ENCODE data around the gene TEX29. TPM values are rescaled to one million over a fixed set of nuclear protein-coding genes. Genes with fewer than 3 reads are reported as not detected.

Gene TEX29
- total RNA-seq, 6 donors from 2014 or later, result 0.37 to 1.2 (median 0.63) TPM; not detected in 3

- peaks cover 39 to 90% (median 66%) of the 10 kb centered on the region in 4 donors for H3K36me3 ChIP-seq
Observed at GRCh38 chr13:111283991-111284390, 36.5 kb upstream of the TEX29 start.

DNA sequence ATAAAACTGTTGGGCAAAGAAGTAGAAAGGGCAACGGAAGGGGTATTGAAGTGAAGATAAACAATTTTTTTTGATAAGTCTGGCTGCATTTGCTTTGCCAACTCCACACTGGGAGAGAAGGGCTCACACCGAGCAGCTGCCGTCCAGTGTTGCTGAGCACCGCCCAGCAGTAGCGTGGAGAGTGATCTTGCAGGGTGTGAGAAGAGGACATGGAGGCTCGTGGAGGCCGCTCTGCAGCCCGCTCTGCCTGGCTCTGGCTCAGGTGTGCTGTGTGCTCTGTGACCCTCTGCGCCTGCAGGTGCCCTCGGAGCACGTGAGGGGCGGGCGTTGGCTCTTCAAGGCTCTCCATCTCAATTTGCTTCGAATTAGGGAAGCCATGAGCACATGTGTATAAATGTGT is 35.9 kb upstream of the TEX29 start:
- H3K9me3 ChIP-seq, result no peaks in the 10 kb centered on the region
- WGBS, 2 donors, result 91 to 94% methylated on average over 9 to 14 of the region's 14 CpGs
- H3K4me3 ChIP-seq, result no peak overlapping the region
- peaks cover 42 to 91% (median 66%) of the 10 kb centered on the region in 4 donors for H3K36me3 ChIP-seq
- H3K27me3 ChIP-seq, result no peaks in the 10 kb centered on the region
- no peak for TF ChIP-seq POLR2AphosphoS5 (IDR thresholded peaks at IDR 0.05)
- TF ChIP-seq POLR2A (IDR thresholded peaks at IDR 0.05), result no peak
- no peak for TF ChIP-seq EP300 (IDR thresholded peaks at IDR 0.05)
- no peak for TF ChIP-seq CTCF (IDR thresholded peaks at IDR 0.05)
- no peak overlapping the region for H3K27ac ChIP-seq
- no peak for DNase-seq
- peaks cover 0 to 9% (median 8%) of the 10 kb centered on the region in 4 donors for H3K4me1 ChIP-seq
- no peak for ATAC-seq (ENCODE audit: low FRiP score in 2 of 2)

More at GRCh38 chr13:111283991-111284390, 36.5 kb upstream of the TEX29 start:
- DNase-seq (no peak), ATAC-seq (ENCODE audit: low FRiP score in 2 of 2) (no peak)
- WGBS, 2 donors, result 91 to 92% methylated on average over 9 of the region's 9 CpGs
- Histone ChIP-seq H3K4me1 (peaks cover 0 to 9% (median 8%) of the 10 kb centered on the region in 4 donors), H3K4me3 (no peak overlapping the region), H3K9me3 (no peaks in the 10 kb centered on the region), H3K27ac (no peak overlapping the region), H3K27me3 (no peaks in the 10 kb centered on the region)
- TF ChIP-seq EP300 (IDR thresholded peaks at IDR 0.05) (no peak), CTCF (IDR thresholded peaks at IDR 0.05) (no peak)

GRCh38 chr13:111286162-111286561 is 34.3 kb upstream of the TEX29 start:
- Histone ChIP-seq H3K9me3 (no peaks in the 10 kb centered on the region), H3K27ac (no peak overlapping the region), H3K36me3 (peaks cover 52 to 99% (median 69%) of the 10 kb centered on the region in 4 donors), H3K4me1 (peaks cover 0 to 9% (median 8%) of the 10 kb centered on the region in 4 donors), H3K27me3 (no peaks in the 10 kb centered on the region), H3K4me3 (no peak overlapping the region)
- 89 to 91% methylated on average over 13 to 15 of the region's 15 CpGs for WGBS, 2 donors
- ATAC-seq (ENCODE audit: low FRiP score in 2 of 2) (no peak), DNase-seq (no peak)
- TF ChIP-seq POLR2A (IDR thresholded peaks at IDR 0.05) (no peak), EP300 (IDR thresholded peaks at IDR 0.05) (no peak), CTCF (IDR thresholded peaks at IDR 0.05) (no peak), POLR2AphosphoS5 (IDR thresholded peaks at IDR 0.05) (no peak)

DNA sequence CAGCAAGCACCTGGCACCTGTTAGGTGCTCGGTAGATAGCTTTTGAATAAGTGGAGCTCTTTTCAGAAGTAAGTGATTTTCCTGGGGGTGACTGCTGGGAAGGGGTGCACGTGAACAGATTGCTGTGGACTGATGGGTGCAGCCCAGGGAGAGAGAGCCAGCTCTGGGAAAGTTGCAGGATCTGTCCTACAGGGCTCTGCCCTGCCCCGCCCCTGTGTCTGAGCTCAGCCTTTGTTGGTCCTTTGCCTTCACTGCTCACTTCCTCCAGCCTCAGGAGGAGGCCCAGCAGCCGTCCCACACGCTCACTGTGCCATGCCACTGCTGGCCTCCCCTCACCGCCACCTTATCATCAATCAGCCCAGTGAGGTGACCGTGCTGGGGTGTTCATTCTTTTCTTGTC is 33.7 kb upstream of the TEX29 start:
- H3K36me3 ChIP-seq, result peaks cover 53 to 99% (median 72%) of the 10 kb centered on the region in 4 donors
- ATAC-seq (ENCODE audit: low FRiP score in 2 of 2), result no peak
- WGBS, 2 donors, result 93 to 96% methylated on average over 6 to 7 of the region's 7 CpGs

More for the DNA sequence above, 33.7 kb upstream of the TEX29 start:
- Histone ChIP-seq H3K27ac (no peak overlapping the region), H3K4me3 (no peak overlapping the region), H3K9me3 (no peaks in the 10 kb centered on the region), H3K27me3 (no peaks in the 10 kb centered on the region), H3K4me1 (peaks cover 0 to 8% (median 6%) of the 10 kb centered on the region in 4 donors)
- no peak for TF ChIP-seq EP300 (IDR thresholded peaks at IDR 0.05)
- no peak for TF ChIP-seq POLR2AphosphoS5 (IDR thresholded peaks at IDR 0.05)
- no peak for TF ChIP-seq CTCF (IDR thresholded peaks at IDR 0.05)
- TF ChIP-seq POLR2A (IDR thresholded peaks at IDR 0.05), result no peak
- no peak for DNase-seq

All from upper lobe of left lung (tissue), 6 donors.